Measurements from ENCODE around the gene DEPDC5.

Gene DEPDC5

GRCh38 chr22:31895411-31896123, 141.7 kb downstream of the DEPDC5 start:
- DNase-seq (ENCODE audit: low read depth): no peak

DNA sequence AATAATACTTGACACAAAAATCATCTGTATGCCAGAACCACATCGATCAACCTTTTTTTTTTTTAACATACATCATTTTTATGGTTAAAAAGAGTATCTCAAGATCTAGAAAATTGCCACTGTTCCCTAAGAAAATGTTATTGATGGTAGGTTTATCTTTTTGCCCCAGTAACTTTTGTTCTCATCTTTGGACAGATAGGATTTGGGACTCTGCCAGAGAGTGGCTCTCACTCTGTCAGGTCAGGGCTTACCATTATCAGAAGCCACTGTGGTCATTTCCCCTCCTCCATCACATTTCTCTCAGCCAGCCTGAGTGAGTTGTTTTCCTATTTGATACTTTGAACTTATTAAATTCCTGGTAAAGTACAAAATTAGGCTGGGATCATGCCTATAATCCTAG, 142.7 kb downstream of the DEPDC5 start:
- DNase-seq (ENCODE audit: low read depth): no peak

- DNase-seq (ENCODE audit: low read depth): no peak
Observed at GRCh38 chr22:31897842-31898805, 144.3 kb downstream of the DEPDC5 start.

DNA sequence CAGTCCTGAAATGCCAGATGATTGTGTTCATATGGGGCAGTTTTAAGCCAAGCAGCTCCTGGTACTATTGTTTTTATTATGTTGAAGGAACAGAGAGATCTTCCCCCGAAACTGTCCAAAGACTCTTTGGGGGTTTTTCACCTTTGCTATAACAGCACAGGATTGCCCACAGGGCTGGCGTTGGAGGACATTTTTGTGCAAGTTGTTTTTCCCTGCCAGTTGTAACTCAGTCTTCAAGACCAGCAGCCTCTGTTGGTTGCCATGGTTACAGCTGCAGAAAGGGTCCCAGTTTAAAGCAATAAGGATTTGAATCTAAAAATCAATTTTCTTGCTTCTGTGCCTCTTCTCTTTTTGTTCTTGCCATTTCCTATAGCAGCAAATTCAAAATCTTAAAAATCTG, 145.1 kb downstream of the DEPDC5 start:
- DNase-seq (ENCODE audit: low read depth): no peak

- no peak for DNase-seq (ENCODE audit: low read depth)
Observed at GRCh38 chr22:31899669-31900068, 145.8 kb downstream of the DEPDC5 start.

GRCh38 chr22:31901388-31902137, 147.7 kb downstream of the DEPDC5 start:
- DNase-seq (ENCODE audit: low read depth): no peak

DNA sequence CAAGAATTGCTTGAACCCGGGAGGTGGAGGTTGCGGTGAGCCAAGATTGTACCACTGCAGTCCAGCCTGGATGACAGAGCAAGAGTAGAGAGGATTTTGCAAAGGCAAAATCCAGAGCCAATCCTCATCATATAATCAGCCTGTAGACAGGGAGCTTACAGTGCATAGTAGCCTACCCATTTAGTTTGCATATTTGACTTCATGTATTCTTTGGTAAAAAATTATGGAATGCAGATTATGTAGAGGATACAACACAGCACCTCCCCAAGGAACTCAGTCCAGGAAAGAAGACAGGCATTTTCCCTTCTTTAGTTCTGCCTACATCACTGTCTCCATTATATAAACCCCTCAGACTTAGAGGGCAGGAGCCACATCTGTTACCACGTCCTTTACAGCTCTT, 150.8 kb downstream of the DEPDC5 start:
- DNase-seq (ENCODE audit: low read depth): no peak

DNA sequence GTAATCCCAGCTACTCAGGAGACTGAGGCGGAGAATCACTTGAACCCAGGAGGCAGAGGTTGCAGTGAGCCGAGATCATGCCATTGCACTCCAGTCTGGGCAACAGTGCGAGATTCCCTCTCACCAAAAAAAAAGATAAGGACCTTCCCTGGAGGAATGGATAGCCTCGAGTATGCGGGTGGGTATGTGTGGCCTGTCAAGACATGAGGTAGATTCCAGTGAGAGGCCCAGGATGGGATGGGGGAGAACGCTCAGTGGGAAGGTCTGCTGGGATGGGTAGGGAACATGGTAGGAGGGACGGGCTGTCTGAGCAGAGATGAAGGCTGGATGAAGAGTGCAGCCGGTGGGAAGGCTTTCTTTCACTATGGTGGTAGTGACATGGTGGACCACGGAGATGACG, 151.5 kb downstream of the DEPDC5 start:
- no peak for DNase-seq (ENCODE audit: low read depth)

DNA sequence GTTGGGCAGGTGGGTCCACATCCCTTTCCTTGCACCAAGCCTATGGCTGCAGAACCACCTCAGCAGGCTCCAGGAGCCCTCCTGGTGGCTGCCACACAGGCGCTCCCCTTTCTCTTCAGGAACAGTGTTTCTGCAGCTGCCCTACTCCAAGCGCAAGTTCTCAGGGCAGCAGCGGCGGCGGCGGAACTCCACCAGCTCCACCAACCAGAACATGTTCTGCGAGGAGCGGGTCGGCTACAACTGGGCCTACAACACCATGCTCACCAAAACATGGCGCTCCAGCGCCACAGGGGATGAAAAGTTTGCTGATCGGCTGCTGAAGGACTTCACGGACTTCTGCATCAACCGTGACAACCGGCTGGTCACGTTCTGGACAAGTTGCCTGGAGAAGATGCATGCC, 152.3 kb downstream of the DEPDC5 start:
- no peak for DNase-seq (ENCODE audit: low read depth)

GRCh38 chr22:31906569-31906968, 152.8 kb downstream of the DEPDC5 start:
- no peak for DNase-seq (ENCODE audit: low read depth)

DNA sequence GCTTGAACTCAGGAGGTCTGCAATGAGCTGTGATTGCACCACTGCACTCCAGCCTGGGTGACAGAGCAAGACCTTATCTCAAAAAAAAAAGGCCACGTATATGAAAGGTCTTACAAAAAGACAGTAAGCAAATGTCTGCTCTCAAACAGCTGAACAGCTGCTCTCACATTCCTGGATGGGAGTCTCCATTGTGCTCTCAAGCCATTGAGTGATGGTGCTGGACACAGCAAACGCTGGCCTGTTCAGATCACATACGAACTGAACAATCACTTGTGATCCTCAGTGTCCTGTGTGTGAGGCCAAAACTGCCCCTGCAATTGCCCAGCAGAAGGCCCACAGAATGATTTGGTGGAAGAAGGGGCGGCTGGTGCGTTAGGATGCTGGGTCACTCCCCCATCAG, 156.2 kb downstream of the DEPDC5 start:
- DNase-seq (ENCODE audit: low read depth): no peak

GRCh38 chr22:31911565-31912406, 158.0 kb downstream of the DEPDC5 start:
- DNase-seq (ENCODE audit: low read depth): no peak

DNA sequence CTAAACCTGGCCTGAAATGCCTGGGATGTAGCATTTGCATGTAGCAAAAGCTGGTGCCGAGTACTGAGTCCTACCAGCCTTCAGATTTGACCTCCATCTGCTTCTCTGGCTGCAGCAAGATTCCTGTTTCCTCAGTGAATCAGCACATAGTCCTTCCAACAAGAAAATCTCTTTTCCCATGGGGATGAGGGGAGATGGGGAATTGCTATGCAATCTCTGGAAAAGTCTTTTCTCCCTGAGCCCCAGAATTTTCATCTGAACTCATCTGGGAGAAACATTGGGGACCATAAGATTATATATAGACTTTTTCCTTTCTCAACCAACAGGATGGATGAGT, 158.6 kb downstream of the DEPDC5 start:
- DNase-seq (ENCODE audit: low read depth): no peak

DNA sequence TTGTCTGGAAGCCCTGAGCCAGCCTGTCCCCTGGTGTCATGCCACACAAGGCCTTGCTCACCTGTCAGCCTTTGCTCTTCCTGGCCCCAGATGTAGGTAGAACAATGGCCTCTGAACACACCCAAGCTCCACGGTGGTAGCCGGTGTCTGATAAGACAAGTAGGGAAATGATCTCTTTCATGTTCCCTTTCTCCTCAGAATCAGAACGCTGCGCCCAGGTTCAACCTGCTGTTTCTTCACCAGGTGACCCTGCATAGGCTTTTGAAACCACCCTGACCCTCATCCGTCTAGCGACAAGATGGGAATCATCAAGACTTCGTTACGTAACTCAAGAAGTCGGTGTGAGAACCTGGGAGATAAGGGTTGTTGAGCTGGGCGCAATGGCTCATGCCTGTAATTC, 161.8 kb downstream of the DEPDC5 start:
- DNase-seq (ENCODE audit: low read depth): no peak

GRCh38 chr22:31917227-31917921, 163.6 kb downstream of the DEPDC5 start:
- DNase-seq (ENCODE audit: low read depth): no peak

DNA sequence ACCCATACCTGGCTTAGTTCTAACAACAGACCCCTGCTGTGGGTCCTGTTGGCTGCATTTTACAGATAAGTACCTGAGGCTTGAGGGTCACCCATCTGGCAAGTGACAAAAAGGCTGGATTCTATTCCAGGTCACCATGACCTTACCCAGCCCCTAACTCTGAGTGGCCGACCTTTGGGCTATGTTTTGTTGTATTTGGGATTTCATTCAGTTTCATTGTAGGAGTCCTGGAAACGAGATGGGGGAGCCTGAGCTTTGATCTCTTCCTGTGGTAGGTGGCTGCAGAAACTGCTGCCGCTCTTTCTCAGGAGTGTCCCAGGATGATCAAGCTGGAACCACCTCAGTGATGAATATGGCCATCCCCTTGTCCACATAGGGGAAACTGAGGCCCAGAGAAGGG, 165.9 kb downstream of the DEPDC5 start:
- DNase-seq (ENCODE audit: low read depth): no peak

- DNase-seq (ENCODE audit: low read depth): no peak
Observed at GRCh38 chr22:31920306-31920705, 166.5 kb downstream of the DEPDC5 start.

GRCh38 chr22:31921106-31921505, 167.3 kb downstream of the DEPDC5 start:
- DNase-seq (ENCODE audit: low read depth): no peak

DNA sequence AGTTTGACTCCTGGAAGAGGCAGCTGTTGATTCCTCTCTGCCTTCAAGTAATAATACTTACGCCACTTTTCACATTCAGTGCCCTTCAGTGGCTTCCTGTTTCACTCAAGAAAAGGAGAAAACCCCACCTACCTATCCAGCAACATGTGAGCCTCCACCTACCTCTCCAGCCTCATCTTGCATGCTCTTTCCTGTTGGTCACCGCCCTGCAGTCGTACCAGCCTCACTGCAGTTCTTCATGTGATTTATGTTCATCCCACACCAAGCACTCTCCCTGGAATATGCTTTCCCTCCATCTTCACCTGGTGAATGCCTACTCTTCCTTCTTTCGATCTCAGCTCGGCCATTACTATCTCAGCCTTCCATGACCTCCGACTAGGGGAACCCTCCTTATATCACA, 168.7 kb downstream of the DEPDC5 start:
- no peak for DNase-seq (ENCODE audit: low read depth)

GRCh38 chr22:31923136-31923535, 169.3 kb downstream of the DEPDC5 start:
- DNase-seq (ENCODE audit: low read depth): no peak

DNA sequence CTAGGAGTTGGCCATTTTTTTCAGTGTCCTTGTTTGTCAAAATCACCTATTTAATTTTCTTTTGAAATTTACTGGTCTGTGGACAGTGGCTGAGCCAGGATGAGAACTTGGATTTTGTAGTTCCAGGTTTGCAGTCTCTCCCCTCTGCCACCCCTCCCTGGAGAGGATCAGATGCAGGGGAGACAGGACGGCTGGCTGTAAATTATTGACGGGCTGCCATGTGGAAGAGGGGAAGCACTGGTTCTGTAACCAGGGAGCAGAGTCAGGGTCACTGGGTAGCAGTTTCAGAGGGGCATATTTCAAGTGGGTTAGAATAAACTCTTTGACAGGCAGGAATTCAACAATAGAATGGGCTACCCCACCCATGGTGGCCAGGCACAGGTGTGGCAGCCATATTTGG, 169.9 kb downstream of the DEPDC5 start:
- DNase-seq (ENCODE audit: low read depth): no peak
